Right atrium auricular region (tissue), 2 donors: ENCODE results near the gene MON1B. TPM values are rescaled to one million over a fixed set of nuclear protein-coding genes. Genes with fewer than 3 reads are reported as not detected.
"Not testable (repeated sequence)": the region's sequence is repeated elsewhere in the genome, so short reads cannot be mapped to it uniquely, and the experiment has no call there.

ENCODE experiments used
- DNase-seq: peaks from one replicate; pipeline ENCODE4 v3.0.0-alpha.2; 2019; ENCODE audit warnings: low spot score
- H3K27ac ChIP-seq, 2 donors: fragments of 200-600 bp; sonication (generic); 1 replicate in 1 of 2; 2 replicates in 1 of 2; pipeline ENCODE4 v1.5.1; 2016 to 2019
- H3K27me3 ChIP-seq, 2 donors: fragments of 200-600 bp; sonication (generic); one replicate each; pipeline versions ENCODE4 v1.5.1 to v1.6.0; 2017 to 2019
- H3K36me3 ChIP-seq: fragments of 200-600 bp; sonication (generic); one replicate; pipeline ENCODE4 v1.5.1; 2016
- H3K4me1 ChIP-seq, 2 donors: fragments of 200-600 bp; sonication (generic); one replicate each; pipeline versions ENCODE4 v1.5.1 to v1.6.0; 2017 to 2019
- H3K4me3 ChIP-seq, 2 donors: fragments of 200-600 bp; sonication (generic); 1 replicate in 1 of 2; 2 replicates in 1 of 2; pipeline ENCODE4 v1.5.1; 2017 to 2019; ENCODE audit warnings: mild to moderate bottlenecking in 1 of 2, moderate library complexity in 1 of 2
- H3K9me3 ChIP-seq, 2 donors: fragments of 200-600 bp; sonication (generic); one replicate each; pipeline ENCODE4 v1.5.1; 2019
- CTCF ChIP-seq, 2 donors: fragments of 200-600 bp; sonication (generic); IDR thresholded peaks; one replicate each; pipeline ENCODE4 v1.5.1; 2019; ENCODE audit warnings: antibody characterized with exemption in 2 of 2
- total RNA-seq, 2 donors: library from RNA; depleted of rRNA; stranded (reverse); fragments of >200 nt; gene quantifications; one replicate each; pipeline ENCODE4 v1.1.0, GENCODE V29; 2016

MON1B gene
- total RNA-seq, 2 donors from 2014 or later = 10.8 to 17.6 TPM

- TF ChIP-seq CTCF (IDR thresholded peaks at IDR 0.05) = peak; percentile 65 to 87
- no peak overlapping the region for H3K27ac ChIP-seq
- no peaks in the 10 kb centered on the region for H3K4me1 ChIP-seq
- no peaks in the 10 kb centered on the region for H3K36me3 ChIP-seq
- DNase-seq = no peak
- no peak overlapping the region for H3K4me3 ChIP-seq
- H3K27me3 ChIP-seq = no peaks in the 10 kb centered on the region
- no peaks in the 10 kb centered on the region for H3K9me3 ChIP-seq
Observed at GRCh38 chr16:77171745-77172635, 19.0 kb upstream of the MON1B start.

- no peak for DNase-seq
- no peak for TF ChIP-seq CTCF (IDR thresholded peaks at IDR 0.05)
- Histone ChIP-seq H3K9me3 (no peaks in the 10 kb centered on the region), H3K4me1 (no peaks in the 10 kb centered on the region), H3K4me3 (no peak overlapping the region), H3K27ac (no peak overlapping the region), H3K27me3 (no peaks in the 10 kb centered on the region), H3K36me3 (no peaks in the 10 kb centered on the region)
Observed at GRCh38 chr16:77172951-77173350, 18.0 kb upstream of the MON1B start.

GRCh38 chr16:77183137-77183536, 7.9 kb upstream of the MON1B start:
- no peaks in the 10 kb centered on the region for H3K9me3 ChIP-seq
- TF ChIP-seq CTCF (IDR thresholded peaks at IDR 0.05) = no peak
- no peaks in the 10 kb centered on the region for H3K4me1 ChIP-seq
- no peak overlapping the region for H3K27ac ChIP-seq
- no peaks in the 10 kb centered on the region for H3K27me3 ChIP-seq
- no peak for DNase-seq
- no peak overlapping the region for H3K4me3 ChIP-seq
- H3K36me3 ChIP-seq = no peaks in the 10 kb centered on the region

- not testable (repeated sequence) for H3K27me3 ChIP-seq, DNase-seq, H3K4me3 ChIP-seq, H3K36me3 ChIP-seq, H3K27ac ChIP-seq, H3K4me1 ChIP-seq, H3K9me3 ChIP-seq
Observed at GRCh38 chr16:77186298-77186697, 4.7 kb upstream of the MON1B start.

- Histone ChIP-seq H3K27ac (peak overlapping the region; percentile 94), H3K4me3 (peak overlapping the region; percentile 71 to 96), H3K27me3 (no peaks in the 10 kb centered on the region), H3K36me3 (peaks cover 12% of the 10 kb centered on the region), H3K9me3 (no peaks in the 10 kb centered on the region), H3K4me1 (peaks cover 0 to 20% of the 10 kb centered on the region in 2 donors)
- no peak for DNase-seq
- TF ChIP-seq CTCF (IDR thresholded peaks at IDR 0.05) = no peak
Observed at GRCh38 chr16:77190190-77190477, 856 bp upstream of the MON1B start.

- Histone ChIP-seq H3K4me1 (peaks cover 0 to 20% of the 10 kb centered on the region in 2 donors), H3K9me3 (no peaks in the 10 kb centered on the region), H3K36me3 (peaks cover 25% of the 10 kb centered on the region), H3K27me3 (no peaks in the 10 kb centered on the region), H3K4me3 (peak overlapping the region; percentile 71 to 96), H3K27ac (peak overlapping the region; percentile 94)
- no peak for TF ChIP-seq CTCF (IDR thresholded peaks at IDR 0.05)
- DNase-seq = no peak
Observed at GRCh38 chr16:77191259-77191969, 424 bp downstream of the MON1B start.
